ENCODE results near the gene ST3GAL4. TPM values are rescaled to one million over a fixed set of nuclear protein-coding genes. Genes with fewer than 3 reads are reported as not detected.

Gene ST3GAL4
- total RNA-seq, 1 experiment from 2014 or later, result 17.3 TPM

- TF ChIP-seq, protein P1, sequence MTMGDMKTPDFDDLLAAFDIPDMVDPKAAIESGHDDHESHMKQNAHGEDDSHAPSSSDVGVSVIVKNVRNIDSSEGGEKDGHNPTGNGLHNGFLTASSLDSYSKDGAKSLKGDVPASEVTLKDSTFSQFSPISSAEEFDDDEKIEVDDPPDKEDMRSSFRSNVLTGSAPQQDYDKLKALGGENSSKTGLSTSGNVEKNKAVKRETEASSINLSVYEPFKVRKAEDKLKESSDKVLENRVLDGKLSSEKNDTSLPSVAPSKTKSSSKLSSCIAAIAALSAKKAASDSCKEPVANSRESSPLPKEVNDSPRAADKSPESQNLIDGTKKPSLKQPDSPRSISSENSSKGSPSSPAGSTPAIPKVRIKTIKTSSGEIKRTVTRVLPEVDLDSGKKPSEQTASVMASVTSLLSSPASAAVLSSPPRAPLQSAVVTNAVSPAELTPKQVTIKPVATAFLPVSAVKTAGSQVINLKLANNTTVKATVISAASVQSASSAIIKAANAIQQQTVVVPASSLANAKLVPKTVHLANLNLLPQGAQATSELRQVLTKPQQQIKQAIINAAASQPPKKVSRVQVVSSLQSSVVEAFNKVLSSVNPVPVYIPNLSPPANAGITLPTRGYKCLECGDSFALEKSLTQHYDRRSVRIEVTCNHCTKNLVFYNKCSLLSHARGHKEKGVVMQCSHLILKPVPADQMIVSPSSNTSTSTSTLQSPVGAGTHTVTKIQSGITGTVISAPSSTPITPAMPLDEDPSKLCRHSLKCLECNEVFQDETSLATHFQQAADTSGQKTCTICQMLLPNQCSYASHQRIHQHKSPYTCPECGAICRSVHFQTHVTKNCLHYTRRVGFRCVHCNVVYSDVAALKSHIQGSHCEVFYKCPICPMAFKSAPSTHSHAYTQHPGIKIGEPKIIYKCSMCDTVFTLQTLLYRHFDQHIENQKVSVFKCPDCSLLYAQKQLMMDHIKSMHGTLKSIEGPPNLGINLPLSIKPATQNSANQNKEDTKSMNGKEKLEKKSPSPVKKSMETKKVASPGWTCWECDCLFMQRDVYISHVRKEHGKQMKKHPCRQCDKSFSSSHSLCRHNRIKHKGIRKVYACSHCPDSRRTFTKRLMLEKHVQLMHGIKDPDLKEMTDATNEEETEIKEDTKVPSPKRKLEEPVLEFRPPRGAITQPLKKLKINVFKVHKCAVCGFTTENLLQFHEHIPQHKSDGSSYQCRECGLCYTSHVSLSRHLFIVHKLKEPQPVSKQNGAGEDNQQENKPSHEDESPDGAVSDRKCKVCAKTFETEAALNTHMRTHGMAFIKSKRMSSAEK (CRISPR knock-in tag; IDR thresholded peaks at IDR 0.05; ENCODE audit: borderline replicate concordance), result no peak
These were observed 7.5 kb upstream of the ST3GAL4 start (continued) for GRCh38 chr11:126347751-126348668.

DNA sequence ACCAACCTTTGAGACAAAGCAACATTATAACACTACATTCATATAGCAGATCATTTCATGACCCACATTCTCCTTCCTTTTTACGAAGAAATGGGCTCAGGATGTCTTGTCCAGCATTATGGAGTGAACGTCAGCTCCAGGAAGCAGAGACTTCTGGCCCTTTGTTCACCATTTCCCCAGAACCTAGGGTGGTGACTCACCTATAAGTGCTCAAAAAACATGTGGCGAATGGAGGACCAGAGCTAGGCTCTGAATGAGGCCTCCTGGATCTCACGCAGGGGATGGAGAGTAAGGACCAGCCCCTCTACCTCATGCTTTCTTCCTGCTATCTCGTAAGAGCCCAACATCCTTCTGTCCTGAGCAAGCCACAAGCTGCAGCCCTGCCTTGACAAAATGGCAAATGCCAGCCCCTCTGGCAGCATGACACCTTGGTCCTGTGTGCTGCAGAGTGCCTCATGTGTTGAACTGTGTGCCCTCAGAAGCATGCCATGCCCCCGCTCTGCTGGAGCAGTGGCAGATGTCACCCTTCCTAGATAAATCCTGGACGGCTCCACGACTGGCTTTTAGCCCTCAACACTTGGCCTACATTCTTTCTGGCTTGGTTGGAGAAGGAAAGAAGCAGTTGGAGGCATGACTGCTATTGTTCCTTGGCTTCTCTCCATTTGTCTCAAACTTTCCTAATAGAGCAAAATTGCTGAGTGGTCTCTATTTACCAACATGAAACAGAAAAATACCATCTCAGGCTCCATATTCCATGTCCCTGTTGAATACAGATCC, 6.5 kb upstream of the ST3GAL4 start:
- Mint-ChIP-seq H3K4me3 (no peak overlapping the region), H3K9me3 (no peaks in the 10 kb centered on the region), H3K4me1 (peaks cover 64% of the 10 kb centered on the region), H3K36me3 (peaks cover 14% of the 10 kb centered on the region), H3K27ac (0 out of 2 replicates have a peak overlapping the region, but pooled peaks have one; percentile 7), H3K27me3 (ENCODE audit: low read depth) (no peaks in the 10 kb centered on the region)
- ChIA-PET POLR2A (no interaction called here), CTCF (no interaction called here)
- TF ChIP-seq, protein P2, sequence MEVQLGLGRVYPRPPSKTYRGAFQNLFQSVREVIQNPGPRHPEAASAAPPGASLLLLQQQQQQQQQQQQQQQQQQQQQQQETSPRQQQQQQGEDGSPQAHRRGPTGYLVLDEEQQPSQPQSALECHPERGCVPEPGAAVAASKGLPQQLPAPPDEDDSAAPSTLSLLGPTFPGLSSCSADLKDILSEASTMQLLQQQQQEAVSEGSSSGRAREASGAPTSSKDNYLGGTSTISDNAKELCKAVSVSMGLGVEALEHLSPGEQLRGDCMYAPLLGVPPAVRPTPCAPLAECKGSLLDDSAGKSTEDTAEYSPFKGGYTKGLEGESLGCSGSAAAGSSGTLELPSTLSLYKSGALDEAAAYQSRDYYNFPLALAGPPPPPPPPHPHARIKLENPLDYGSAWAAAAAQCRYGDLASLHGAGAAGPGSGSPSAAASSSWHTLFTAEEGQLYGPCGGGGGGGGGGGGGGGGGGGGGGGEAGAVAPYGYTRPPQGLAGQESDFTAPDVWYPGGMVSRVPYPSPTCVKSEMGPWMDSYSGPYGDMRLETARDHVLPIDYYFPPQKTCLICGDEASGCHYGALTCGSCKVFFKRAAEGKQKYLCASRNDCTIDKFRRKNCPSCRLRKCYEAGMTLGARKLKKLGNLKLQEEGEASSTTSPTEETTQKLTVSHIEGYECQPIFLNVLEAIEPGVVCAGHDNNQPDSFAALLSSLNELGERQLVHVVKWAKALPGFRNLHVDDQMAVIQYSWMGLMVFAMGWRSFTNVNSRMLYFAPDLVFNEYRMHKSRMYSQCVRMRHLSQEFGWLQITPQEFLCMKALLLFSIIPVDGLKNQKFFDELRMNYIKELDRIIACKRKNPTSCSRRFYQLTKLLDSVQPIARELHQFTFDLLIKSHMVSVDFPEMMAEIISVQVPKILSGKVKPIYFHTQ (CRISPR knock-in tag; IDR thresholded peaks at IDR 0.05), result no peak
- TF ChIP-seq MYBL2 (CRISPR knock-in tag; IDR thresholded peaks at IDR 0.05), result no peak
- no peak for TF ChIP-seq TP53 (CRISPR knock-in tag; IDR thresholded peaks at IDR 0.05)
- no peak for TF ChIP-seq STAT6 (CRISPR knock-in tag; conservative IDR thresholded peaks at IDR 0.05; ENCODE audit: low read depth)
- no peak for TF ChIP-seq CTCF (IDR thresholded peaks at IDR 0.05)
- no peak for TF ChIP-seq ELF4 (CRISPR knock-in tag; IDR thresholded peaks at IDR 0.05; ENCODE audit: low read depth)
- TF ChIP-seq SMAD3 (CRISPR knock-in tag; IDR thresholded peaks at IDR 0.05; ENCODE audit: borderline replicate concordance), result no peak
- TF ChIP-seq CREB1 (CRISPR knock-in tag; IDR thresholded peaks at IDR 0.05), result no peak
- ATAC-seq, result no peak
- DNase-seq (ENCODE audit: low spot score), result no peak
